Astrocyte of the hippocampus (primary cell): Measurements from ENCODE around the gene OPN4.
A peak's percentile ranks its signal among the peaks of the same experiment; 100 is the strongest.

Source experiments
- DNase-seq: peaks from one replicate; pipeline ENCODE4 v3.0.0; 2011; ENCODE audit warnings: low read depth, low spot score

OPN4 gene

DNA sequence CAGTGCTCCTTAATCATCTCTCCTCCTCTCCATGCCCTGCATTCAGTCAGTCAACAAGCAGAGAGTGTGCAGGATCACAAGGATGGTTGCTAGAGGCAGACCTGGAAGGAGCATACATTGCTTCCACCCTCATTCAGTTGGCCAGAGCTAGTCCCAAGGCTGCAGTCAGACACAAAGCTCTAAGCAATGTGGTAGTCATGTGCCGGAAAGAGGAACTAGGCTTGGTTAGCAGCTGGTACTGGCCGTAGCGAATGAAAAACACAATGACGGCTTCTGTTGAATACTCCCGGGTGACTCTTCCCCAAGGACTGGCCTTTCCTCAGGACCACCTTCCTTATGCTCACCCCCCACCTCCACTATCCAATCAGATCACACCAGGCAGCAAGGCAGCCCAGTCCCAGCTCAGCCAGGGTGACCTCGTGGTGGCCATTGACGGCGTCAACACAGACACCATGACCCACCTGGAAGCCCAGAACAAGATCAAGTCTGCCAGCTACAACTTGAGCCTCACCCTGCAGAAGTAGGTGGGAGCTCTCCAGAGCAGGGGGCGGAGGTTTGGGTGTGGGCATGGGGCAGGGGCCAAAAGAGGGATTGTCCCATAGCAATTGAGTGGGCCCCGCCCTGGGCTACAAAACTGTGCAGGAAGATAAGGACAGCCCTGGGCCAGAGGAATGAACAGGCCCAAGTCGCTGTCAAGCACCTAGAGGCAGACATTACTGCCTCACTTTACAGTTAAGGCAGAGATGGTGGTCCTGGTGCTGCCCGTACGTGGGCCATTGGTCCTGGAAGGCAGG is 24.8 kb downstream of the OPN4 start:
- DNase-seq: no peak

DNA sequence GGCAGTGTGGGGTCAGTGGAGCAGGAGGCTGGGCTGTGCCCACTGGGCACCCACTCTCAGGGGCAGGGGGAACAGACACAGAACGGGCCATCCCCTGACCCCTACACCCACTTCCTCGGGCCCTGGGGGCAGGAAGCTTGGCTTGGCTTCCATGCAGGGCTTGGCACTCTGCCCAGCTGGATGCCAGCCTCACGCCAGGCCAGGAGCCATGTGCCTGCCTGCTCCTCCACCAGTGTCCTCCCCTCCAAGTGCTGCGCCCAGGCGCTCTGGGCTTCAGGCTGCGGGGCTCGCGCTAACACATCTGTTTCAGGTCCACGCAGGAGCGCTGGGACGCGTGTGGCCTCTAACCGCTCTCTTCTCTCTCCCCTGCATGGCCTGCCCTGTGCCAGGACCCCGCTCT is 26.7 kb downstream of the OPN4 start:
- DNase-seq: peak; percentile 23

GRCh38 chr10:86681722-86682386 is 27.5 kb downstream of the OPN4 start:
- no peak for DNase-seq

GRCh38 chr10:86682675-86683074 is 28.3 kb downstream of the OPN4 start:
- no peak for DNase-seq

- DNase-seq: peak; percentile 35
Measured at GRCh38 chr10:86684331-86685097, 30.2 kb downstream of the OPN4 start.

- no peak for DNase-seq
Measured at GRCh38 chr10:86685416-86685815, 31.1 kb downstream of the OPN4 start.

- DNase-seq: no peak
Measured at GRCh38 chr10:86685893-86686632, 31.7 kb downstream of the OPN4 start.

DNA sequence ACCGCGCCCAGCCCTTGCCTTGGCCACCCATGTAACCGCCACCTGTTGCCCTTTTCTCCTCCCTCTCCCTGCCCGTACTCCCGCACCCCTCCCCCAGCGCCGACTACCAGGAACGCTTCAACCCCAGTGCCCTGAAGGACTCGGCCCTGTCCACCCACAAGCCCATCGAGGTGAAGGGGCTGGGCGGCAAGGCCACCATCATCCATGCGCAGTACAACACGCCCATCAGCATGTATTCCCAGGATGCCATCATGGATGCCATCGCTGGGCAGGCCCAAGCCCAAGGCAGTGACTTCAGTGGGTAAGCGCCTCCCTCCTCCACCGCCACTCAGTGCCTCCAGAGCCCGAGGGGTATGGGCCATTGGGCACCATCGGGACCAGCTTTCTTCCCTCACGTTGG is 32.6 kb downstream of the OPN4 start:
- no peak for DNase-seq

- peak; percentile 85 for DNase-seq
Measured at GRCh38 chr10:86687750-86688149, 33.4 kb downstream of the OPN4 start.

DNA sequence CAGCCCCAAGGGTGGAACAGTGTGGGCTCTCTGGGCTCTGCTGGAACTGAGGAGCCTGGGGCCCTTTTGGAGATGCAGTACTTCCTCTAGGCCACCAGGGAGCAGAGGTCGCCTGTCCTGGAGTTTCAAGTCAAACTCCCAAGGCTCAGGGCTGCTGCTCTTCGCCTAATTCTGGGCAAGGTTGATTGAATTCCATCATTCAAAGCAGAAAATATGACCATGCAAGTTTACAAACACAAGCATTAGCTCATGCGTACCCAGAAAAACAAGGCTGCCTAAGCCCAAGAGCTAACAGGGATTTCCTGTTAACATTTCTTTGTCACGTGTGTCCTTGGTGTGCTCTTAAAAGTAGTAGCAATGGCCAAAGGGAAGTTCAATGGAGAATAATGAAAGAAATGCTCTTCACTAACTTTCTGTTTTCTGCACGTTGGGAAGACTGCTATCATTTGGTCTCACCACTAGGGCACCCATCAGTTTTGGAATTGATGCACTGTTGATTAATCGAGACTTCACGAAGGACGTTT is 34.1 kb downstream of the OPN4 start:
- DNase-seq: peak; percentile 82

DNA sequence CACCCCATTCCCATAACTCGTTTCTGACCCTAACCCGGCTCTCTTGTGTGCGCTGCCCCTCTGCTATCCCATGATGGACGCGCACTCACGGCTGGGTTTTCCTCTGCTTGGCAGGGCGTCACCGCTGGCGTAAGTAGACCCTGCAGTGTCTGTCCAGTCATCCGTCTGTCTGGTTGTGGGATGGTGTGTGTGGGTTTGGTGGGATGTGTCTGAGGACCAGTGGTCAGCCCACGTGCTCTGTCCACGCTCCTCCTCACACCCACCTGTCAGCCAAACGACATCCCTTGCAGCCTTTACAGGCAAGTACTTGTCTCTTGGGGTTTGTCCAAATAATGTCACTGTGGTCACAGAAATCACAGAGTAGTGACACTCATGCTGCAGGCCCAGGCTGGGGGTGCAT is 34.8 kb downstream of the OPN4 start:
- no peak for DNase-seq

DNA sequence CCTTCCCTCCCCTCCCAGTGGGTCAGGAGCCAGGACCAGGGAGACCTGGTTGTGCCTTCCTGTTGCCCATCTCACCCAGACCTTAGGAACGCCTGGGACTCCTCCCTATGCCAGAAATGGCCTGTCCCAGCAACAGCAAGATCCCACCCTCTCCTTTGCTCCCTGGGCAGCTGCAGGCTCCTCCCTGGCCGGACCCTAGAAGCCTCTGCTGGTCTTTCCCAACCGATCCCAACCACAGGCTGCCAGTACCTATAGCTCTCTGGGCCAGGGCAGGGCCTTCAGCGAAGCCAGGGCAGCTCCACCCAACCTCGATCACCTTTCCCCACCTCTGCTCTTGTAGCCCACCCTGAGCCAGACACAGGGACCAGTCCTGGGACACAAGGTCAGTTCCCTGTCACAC is 35.9 kb downstream of the OPN4 start:
- DNase-seq: no peak

GRCh38 chr10:86690657-86691084 is 36.3 kb downstream of the OPN4 start:
- DNase-seq: no peak

DNA sequence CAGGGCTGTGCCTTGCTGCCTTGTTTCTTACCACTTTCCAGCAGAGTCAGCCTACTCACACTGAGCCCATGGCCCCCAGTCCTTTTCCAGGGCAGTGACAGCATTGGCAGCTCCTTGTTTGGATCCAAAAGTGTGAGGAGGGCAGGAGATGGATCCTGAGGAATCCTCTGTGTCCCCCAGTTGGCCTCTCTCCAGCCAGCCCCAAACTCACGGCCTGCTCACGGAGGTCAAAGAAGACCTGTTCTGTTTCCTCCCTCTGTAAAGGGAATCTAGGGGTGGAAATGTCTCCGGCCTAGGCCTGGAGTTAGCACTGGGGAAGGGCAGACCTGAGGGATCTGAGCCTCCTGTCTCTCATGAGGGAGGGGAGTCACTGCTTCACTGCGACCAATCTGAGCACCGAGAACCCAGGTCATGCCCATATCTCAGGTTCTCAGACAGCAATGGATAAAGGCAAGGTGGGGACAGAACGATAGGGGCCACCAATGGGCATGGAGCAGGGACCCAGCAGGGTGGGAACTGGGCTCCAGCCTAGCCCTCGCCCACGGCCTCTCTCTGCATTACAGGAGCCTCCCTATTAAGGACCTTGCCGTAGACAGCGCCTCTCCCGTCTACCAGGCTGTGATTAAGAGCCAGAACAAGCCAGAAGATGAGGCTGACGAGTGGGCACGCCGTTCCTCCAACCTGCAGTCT is 37.1 kb downstream of the OPN4 start:
- DNase-seq: no peak

DNA sequence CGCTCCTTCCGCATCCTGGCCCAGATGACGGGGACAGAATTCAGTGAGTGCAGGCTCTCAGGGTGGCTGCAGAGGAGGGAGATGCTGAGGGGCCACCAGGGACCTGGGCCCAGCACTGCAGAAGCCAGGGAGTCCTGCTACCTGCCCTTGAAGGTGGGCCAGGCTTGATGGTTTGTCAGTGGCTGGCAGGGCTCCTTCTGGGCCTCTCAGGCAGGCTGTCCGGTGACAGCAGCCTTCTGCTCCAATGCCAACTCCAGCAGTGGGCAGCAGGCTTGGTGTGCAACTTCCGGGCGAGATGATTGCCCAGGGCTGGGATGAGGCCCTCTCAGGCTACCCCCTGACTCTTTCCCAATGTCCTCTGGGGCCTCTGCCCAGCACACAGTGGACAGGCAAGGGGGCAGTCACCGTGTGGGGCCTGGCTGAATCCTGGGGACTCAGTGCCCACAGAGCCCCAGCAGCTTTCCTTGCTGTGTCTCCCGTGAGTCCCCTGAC is 37.7 kb downstream of the OPN4 start:
- no peak for DNase-seq

DNA sequence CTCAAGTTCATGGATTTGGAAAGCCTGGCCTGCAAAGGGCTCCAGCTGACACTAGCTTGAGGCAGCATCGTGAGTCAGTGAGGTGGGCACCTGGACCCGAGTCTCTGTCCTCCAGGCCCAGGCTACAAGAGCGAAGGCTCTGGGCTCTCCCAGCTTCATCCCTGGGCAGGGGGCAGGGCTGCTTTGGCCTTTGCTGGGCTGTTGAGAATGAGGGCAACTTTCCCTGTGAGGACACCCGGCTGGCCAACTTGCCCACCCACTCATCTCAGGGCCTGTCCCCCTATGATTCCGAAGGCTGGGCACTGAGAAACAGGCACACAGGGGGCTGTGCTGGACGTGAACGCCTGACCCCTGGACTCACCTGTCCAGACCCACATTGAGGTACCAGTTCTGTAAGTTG is 38.3 kb downstream of the OPN4 start:
- no peak for DNase-seq

- no peak for DNase-seq
Measured at GRCh38 chr10:86693275-86693674, 38.9 kb downstream of the OPN4 start.

- DNase-seq: peak; percentile 69
Measured at GRCh38 chr10:86693721-86694369, 39.5 kb downstream of the OPN4 start.

GRCh38 chr10:86698207-86698940 is 44.0 kb downstream of the OPN4 start:
- DNase-seq: no peak

- no peak for DNase-seq
Measured at GRCh38 chr10:86699125-86699524, 44.8 kb downstream of the OPN4 start.
